GM12878 (cell line): ENCODE measurements around the gene PORCN.

Experiments used
- ATF3 ChIP-seq: IDR thresholded peaks from 2 replicates; pipeline ENCODE4 v1.6.1; 2011; ENCODE audit warnings: low read depth, mild to moderate bottlenecking, low read length, moderate library complexity, borderline replicate concordance; ENCODE audit errors: extremely low read depth
- JUND ChIP-seq: IDR thresholded peaks from 2 replicates; pipeline ENCODE4 v1.6.1; 2012; ENCODE audit warnings: low read depth, mild to moderate bottlenecking, low read length, improper control_type of control experiment, moderate library complexity
- ZBTB33 ChIP-seq: fragments of 450-650 bp; IDR thresholded peaks from 2 replicates; pipeline ENCODE4 v1.6.1; 2017; ENCODE audit warnings: mild to moderate bottlenecking

- no peak for TF ChIP-seq ZBTB33
- TF ChIP-seq ATF3, result no peak
- no peak for TF ChIP-seq JUND
Observed at GRCh38 chrX:48505481-48505880, 3.3 kb upstream of the PORCN start.
